GM23338 (cell line): Measurements from ENCODE around the gene NTNG1. TPM values are rescaled to one million over a fixed set of nuclear protein-coding genes. Genes with fewer than 3 reads are reported as not detected.
A peak's percentile ranks its signal among the peaks of the same experiment; 100 is the strongest.

Experiments used
- ATAC-seq: fragments of 200-7000 bp; cut with Tn5 transposase; 3 replicates; pipeline ENCODE4 v1.9.1; 2020
- DNase-seq: peaks from one replicate; pipeline ENCODE4 v3.0.0-alpha.2; 2015; ENCODE audit warnings: low spot score
- H2AFZ ChIP-seq: fragments of 200-600 bp; sonication (generic); 2 replicates; pipeline ENCODE4 v1.8.0; 2016; ENCODE audit warnings: antibody characterized with exemption, mild to moderate bottlenecking, moderate library complexity
- H3F3A ChIP-seq: fragments of 200-600 bp; sonication (generic); replicated peaks from 2 replicates; pipeline ENCODE4 v1.8.0; 2017; ENCODE audit warnings: antibody characterized with exemption, mixed run types, low read depth
- H3K27ac ChIP-seq: fragments of 200-600 bp; sonication (generic); 2 replicates; pipeline ENCODE4 v1.6.1; 2016; ENCODE audit warnings: low read depth
- H3K27me3 ChIP-seq: fragments of 200-600 bp; sonication (generic); 2 replicates; pipeline ENCODE4 v1.8.0; 2016; ENCODE audit warnings: mild to moderate bottlenecking, mixed run types, moderate library complexity; ENCODE audit not compliant: insufficient read depth
- H3K36me3 ChIP-seq: fragments of 200-600 bp; sonication (generic); 2 replicates; pipeline ENCODE4 v1.8.0; 2016; ENCODE audit warnings: mild to moderate bottlenecking; ENCODE audit not compliant: insufficient read depth
- H3K4me1 ChIP-seq: fragments of 200-600 bp; sonication (generic); 2 replicates; pipeline ENCODE4 v1.8.0; 2016; ENCODE audit warnings: mild to moderate bottlenecking, moderate library complexity; ENCODE audit not compliant: insufficient read depth
- H3K4me2 ChIP-seq: fragments of 200-600 bp; sonication (generic); 2 replicates; pipeline ENCODE4 v1.7.1; 2017; ENCODE audit warnings: mixed run types
- H3K4me3 ChIP-seq: fragments of 200-600 bp; sonication (generic); 2 replicates; pipeline ENCODE4 v1.6.1; 2016; ENCODE audit warnings: mixed run types
- H3K79me2 ChIP-seq: fragments of 200-600 bp; sonication (generic); replicated peaks from 2 replicates; pipeline ENCODE4 v1.8.0; 2017; ENCODE audit warnings: mild to moderate bottlenecking; ENCODE audit not compliant: insufficient read depth
- H3K9me2 ChIP-seq: fragments of 200-600 bp; sonication (generic); 2 replicates; pipeline ENCODE4 v1.8.0; 2017; ENCODE audit not compliant: insufficient read depth
- H4K20me1 ChIP-seq: fragments of 200-600 bp; sonication (generic); replicated peaks from 2 replicates; pipeline ENCODE4 v1.8.0; 2017; ENCODE audit warnings: mild to moderate bottlenecking; ENCODE audit not compliant: insufficient read depth
- H3K27ac Mint-ChIP-seq: 2 replicates; pipeline ENCODE4 v1.8.0; 2020; ENCODE audit warnings: inconsistent platforms, mild to moderate bottlenecking, moderate library complexity, mixed read lengths
- H3K27me3 Mint-ChIP-seq: 3 replicates; pipeline ENCODE4 v1.8.0; 2022; ENCODE audit warnings: low read depth, mild to moderate bottlenecking, moderate library complexity, mixed read lengths, inconsistent platforms; ENCODE audit not compliant: insufficient read depth, poor library complexity
- H3K36me3 Mint-ChIP-seq: 3 replicates; pipeline ENCODE4 v1.8.0; 2021; ENCODE audit warnings: low read depth, mild to moderate bottlenecking, inconsistent platforms, moderate library complexity, mixed read lengths
- H3K4me1 Mint-ChIP-seq: 3 replicates; pipeline ENCODE4 v1.8.0; 2020; ENCODE audit warnings: mild to moderate bottlenecking, inconsistent platforms, mixed read lengths
- H3K4me3 Mint-ChIP-seq: 3 replicates; pipeline ENCODE4 v1.8.0; 2021; ENCODE audit warnings: moderate library complexity, mild to moderate bottlenecking, inconsistent platforms, mixed read lengths
- H3K9me3 Mint-ChIP-seq: 3 replicates; pipeline ENCODE4 v1.8.0; 2020; ENCODE audit warnings: moderate library complexity, mild to moderate bottlenecking, inconsistent platforms, mixed read lengths
- CREB1 ChIP-seq: fragments of 250-450 bp; sonication (Bioruptor Pico); IDR thresholded peaks from 2 replicates; pipeline ENCODE4 v1.5.0; 2020; ENCODE audit warnings: low read depth, mild to moderate bottlenecking, moderate library complexity
- EZH2phosphoT487 ChIP-seq: fragments of 200-600 bp; sonication (generic); IDR thresholded peaks from one replicate; pipeline ENCODE4 v1.8.1; 2018; ENCODE audit warnings: antibody characterized with exemption; ENCODE audit not compliant: unreplicated experiment
- JUNB ChIP-seq: IDR thresholded peaks from one replicate; pipeline ENCODE4 v1.6.1; 2016; ENCODE audit warnings: antibody characterized with exemption; ENCODE audit not compliant: unreplicated experiment
- NANOG ChIP-seq: IDR thresholded peaks from 2 replicates; pipeline ENCODE4 v1.6.1; 2016; ENCODE audit warnings: antibody characterized with exemption, borderline replicate concordance
- POLR2AphosphoS5 ChIP-seq: IDR thresholded peaks from 2 replicates; pipeline ENCODE4 v1.6.1; 2016; ENCODE audit warnings: antibody characterized with exemption, low read depth
- STAT1 ChIP-seq: IDR thresholded peaks from one replicate; pipeline ENCODE4 v1.6.1; 2016; ENCODE audit warnings: antibody characterized with exemption; ENCODE audit not compliant: unreplicated experiment
- ZNF114 ChIP-seq: fragments of 250-450 bp; sonication (Bioruptor Pico); IDR thresholded peaks from 2 replicates; pipeline ENCODE4 v1.5.0; 2020; ENCODE audit warnings: mild to moderate bottlenecking, moderate library complexity
- ZNF331 ChIP-seq: fragments of 250-450 bp; sonication (Bioruptor Pico); IDR thresholded peaks from 2 replicates; pipeline ENCODE4 v1.5.0; 2020; ENCODE audit warnings: low read depth, mild to moderate bottlenecking, moderate library complexity
- polyA plus RNA-seq: library from polyadenylated mRNA; unstranded; fragments of >200 nt; fragmentation: Nextera tagmentation; extraction: Ambion mirVana; gene quantifications from 2 replicates; pipeline ENCODE4 v1.2.1, GENCODE V29; 2016
- total RNA-seq: library from RNA; depleted of rRNA; stranded (reverse); fragments of >200 nt; shearing (Covaris generic); gene quantifications from 2 replicates; pipeline ENCODE4 v1.2.3, GENCODE V29; 2014
- TF ChIP-seq, protein P1 (sequence below): fragments of 250-450 bp; sonication (Bioruptor Pico); IDR thresholded peaks from 2 replicates; pipeline ENCODE4 v1.5.0; 2020; ENCODE audit warnings: mild to moderate bottlenecking, moderate library complexity
- TF ChIP-seq, protein P2 (sequence below): IDR thresholded peaks from one replicate; pipeline ENCODE4 v1.6.1; 2018; ENCODE audit warnings: antibody characterized with exemption; ENCODE audit not compliant: unreplicated experiment
- TF ChIP-seq, protein P3 (sequence below): IDR thresholded peaks from 2 replicates; pipeline ENCODE4 v1.6.1; 2016; ENCODE audit warnings: antibody characterized with exemption
- TF ChIP-seq, protein P4 (sequence below), 2 experiments: fragments of 200-600 bp in 1 of 2; sonication (generic) in 1 of 2; conservative IDR thresholded peaks; 2 replicates each; pipeline versions ENCODE4 v1.5.1 to v1.6.1; 2016 to 2017; ENCODE audit warnings: antibody characterized with exemption in 2 of 2, low read depth in 2 of 2, mild to moderate bottlenecking in 2 of 2, moderate library complexity in 1 of 2

Gene NTNG1
- total and polyA plus RNA-seq, 2 experiments from 2014 or later, result 7.2 to 10.3 TPM

DNA sequence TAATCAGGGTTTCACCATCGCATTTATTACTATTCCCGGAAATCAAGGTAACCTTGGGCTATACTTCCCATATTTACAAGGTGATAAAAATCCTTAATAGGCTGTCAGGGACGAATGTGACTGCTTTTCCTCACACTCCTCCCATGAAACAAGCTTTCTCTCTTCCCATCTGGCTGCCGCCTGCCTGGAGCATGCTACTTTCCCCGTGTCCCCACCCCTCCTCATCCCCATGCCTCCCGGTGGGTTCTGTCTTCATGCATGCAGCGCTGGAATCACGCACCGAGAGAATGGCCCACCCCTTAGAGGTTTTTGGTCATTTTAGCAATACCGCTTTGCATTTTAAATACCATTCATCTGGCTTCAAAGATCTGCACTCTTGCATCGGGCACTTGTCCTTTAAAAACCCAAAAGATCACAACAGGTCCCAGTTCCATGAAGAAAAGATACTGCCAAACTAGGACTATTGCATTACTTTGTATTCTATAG lies 339.1 kb downstream of the NTNG1 start (continued):
- TF ChIP-seq, protein P1, sequence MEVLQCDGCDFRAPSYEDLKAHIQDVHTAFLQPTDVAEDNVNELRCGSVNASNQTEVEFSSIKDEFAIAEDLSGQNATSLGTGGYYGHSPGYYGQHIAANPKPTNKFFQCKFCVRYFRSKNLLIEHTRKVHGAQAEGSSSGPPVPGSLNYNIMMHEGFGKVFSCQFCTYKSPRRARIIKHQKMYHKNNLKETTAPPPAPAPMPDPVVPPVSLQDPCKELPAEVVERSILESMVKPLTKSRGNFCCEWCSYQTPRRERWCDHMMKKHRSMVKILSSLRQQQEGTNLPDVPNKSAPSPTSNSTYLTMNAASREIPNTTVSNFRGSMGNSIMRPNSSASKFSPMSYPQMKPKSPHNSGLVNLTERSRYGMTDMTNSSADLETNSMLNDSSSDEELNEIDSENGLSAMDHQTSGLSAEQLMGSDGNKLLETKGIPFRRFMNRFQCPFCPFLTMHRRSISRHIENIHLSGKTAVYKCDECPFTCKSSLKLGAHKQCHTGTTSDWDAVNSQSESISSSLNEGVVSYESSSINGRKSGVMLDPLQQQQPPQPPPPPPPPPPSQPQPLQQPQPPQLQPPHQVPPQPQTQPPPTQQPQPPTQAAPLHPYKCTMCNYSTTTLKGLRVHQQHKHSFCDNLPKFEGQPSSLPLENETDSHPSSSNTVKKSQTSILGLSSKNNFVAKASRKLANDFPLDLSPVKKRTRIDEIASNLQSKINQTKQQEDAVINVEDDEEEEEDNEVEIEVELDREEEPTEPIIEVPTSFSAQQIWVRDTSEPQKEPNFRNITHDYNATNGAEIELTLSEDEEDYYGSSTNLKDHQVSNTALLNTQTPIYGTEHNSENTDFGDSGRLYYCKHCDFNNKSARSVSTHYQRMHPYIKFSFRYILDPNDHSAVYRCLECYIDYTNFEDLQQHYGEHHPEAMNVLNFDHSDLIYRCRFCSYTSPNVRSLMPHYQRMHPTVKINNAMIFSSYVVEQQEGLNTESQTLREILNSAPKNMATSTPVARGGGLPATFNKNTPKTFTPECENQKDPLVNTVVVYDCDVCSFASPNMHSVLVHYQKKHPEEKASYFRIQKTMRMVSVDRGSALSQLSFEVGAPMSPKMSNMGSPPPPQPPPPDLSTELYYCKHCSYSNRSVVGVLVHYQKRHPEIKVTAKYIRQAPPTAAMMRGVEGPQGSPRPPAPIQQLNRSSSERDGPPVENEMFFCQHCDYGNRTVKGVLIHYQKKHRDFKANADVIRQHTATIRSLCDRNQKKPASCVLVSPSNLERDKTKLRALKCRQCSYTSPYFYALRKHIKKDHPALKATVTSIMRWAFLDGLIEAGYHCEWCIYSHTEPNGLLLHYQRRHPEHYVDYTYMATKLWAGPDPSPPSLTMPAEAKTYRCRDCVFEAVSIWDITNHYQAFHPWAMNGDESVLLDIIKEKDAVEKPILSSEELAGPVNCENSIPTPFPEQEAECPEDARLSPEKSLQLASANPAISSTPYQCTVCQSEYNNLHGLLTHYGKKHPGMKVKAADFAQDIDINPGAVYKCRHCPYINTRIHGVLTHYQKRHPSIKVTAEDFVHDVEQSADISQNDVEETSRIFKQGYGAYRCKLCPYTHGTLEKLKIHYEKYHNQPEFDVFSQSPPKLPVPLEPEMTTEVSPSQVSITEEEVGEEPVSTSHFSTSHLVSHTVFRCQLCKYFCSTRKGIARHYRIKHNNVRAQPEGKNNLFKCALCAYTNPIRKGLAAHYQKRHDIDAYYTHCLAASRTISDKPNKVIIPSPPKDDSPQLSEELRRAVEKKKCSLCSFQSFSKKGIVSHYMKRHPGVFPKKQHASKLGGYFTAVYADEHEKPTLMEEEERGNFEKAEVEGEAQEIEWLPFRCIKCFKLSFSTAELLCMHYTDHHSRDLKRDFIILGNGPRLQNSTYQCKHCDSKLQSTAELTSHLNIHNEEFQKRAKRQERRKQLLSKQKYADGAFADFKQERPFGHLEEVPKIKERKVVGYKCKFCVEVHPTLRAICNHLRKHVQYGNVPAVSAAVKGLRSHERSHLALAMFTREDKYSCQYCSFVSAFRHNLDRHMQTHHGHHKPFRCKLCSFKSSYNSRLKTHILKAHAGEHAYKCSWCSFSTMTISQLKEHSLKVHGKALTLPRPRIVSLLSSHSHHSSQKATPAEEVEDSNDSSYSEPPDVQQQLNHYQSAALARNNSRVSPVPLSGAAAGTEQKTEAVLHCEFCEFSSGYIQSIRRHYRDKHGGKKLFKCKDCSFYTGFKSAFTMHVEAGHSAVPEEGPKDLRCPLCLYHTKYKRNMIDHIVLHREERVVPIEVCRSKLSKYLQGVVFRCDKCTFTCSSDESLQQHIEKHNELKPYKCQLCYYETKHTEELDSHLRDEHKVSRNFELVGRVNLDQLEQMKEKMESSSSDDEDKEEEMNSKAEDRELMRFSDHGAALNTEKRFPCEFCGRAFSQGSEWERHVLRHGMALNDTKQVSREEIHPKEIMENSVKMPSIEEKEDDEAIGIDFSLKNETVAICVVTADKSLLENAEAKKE, result no peak

DNA sequence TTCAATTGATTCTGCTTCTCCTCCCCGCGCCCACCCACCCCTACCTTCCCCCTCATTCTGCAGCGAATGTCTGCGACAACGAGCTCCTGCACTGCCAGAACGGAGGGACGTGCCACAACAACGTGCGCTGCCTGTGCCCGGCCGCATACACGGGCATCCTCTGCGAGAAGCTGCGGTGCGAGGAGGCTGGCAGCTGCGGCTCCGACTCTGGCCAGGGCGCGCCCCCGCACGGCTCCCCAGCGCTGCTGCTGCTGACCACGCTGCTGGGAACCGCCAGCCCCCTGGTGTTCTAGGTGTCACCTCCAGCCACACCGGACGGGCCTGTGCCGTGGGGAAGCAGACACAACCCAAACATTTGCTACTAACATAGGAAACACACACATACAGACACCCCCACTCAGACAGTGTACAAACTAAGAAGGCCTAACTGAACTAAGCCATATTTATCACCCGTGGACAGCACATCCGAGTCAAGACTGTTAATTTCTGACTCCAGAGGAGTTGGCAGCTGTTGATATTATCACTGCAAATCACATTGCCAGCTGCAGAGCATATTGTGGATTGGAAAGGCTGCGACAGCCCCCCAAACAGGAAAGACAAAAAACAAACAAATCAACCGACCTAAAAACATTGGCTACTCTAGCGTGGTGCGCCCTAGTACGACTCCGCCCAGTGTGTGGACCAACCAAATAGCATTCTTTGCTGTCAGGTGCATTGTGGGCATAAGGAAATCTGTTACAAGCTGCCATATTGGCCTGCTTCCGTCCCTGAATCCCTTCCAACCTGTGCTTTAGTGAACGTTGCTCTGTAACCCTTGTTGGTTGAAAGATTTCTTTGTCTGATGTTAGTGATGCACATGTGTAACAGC lies 339.9 kb downstream of the NTNG1 start:
- Histone ChIP-seq H3K4me3 (no peak overlapping the region), H3K9me2 (peaks cover 6% of the 10 kb centered on the region; the same call in 1 of the 2 replicates), H2AFZ (peak overlapping the region; percentile 53; the same call in 1 of the 2 replicates), H4K20me1 (no peaks in the 10 kb centered on the region), H3K36me3 (no peaks in the 10 kb centered on the region), H3F3A (no peaks in the 10 kb centered on the region), H3K4me1 (no peaks in the 10 kb centered on the region), H3K79me2 (no peaks in the 10 kb centered on the region), H3K4me2 (no peak overlapping the region), H3K27ac (no peak overlapping the region), H3K27me3 (no peaks in the 10 kb centered on the region)
- Mint-ChIP-seq H3K27me3 (no peaks in the 10 kb centered on the region), H3K27ac (no peak overlapping the region), H3K4me3 (no peak overlapping the region), H3K4me1 (peaks cover under 1% of the 10 kb centered on the region; the same call in 1 of the 3 replicates), H3K36me3 (no peaks in the 10 kb centered on the region), H3K9me3 (no peaks in the 10 kb centered on the region)
- ATAC-seq (peak; percentile 57), DNase-seq (no peak)
- TF ChIP-seq STAT1 (no peak), ZNF114 (CRISPR knock-in tag) (no peak), EZH2phosphoT487 (no peak), ZNF331 (CRISPR knock-in tag) (no peak), NANOG (no peak), JUNB (no peak), CREB1 (CRISPR knock-in tag) (no peak), POLR2AphosphoS5 (no peak)
- TF ChIP-seq, protein P2, sequence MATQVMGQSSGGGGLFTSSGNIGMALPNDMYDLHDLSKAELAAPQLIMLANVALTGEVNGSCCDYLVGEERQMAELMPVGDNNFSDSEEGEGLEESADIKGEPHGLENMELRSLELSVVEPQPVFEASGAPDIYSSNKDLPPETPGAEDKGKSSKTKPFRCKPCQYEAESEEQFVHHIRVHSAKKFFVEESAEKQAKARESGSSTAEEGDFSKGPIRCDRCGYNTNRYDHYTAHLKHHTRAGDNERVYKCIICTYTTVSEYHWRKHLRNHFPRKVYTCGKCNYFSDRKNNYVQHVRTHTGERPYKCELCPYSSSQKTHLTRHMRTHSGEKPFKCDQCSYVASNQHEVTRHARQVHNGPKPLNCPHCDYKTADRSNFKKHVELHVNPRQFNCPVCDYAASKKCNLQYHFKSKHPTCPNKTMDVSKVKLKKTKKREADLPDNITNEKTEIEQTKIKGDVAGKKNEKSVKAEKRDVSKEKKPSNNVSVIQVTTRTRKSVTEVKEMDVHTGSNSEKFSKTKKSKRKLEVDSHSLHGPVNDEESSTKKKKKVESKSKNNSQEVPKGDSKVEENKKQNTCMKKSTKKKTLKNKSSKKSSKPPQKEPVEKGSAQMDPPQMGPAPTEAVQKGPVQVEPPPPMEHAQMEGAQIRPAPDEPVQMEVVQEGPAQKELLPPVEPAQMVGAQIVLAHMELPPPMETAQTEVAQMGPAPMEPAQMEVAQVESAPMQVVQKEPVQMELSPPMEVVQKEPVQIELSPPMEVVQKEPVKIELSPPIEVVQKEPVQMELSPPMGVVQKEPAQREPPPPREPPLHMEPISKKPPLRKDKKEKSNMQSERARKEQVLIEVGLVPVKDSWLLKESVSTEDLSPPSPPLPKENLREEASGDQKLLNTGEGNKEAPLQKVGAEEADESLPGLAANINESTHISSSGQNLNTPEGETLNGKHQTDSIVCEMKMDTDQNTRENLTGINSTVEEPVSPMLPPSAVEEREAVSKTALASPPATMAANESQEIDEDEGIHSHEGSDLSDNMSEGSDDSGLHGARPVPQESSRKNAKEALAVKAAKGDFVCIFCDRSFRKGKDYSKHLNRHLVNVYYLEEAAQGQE, result no peak
- TF ChIP-seq, protein P3, sequence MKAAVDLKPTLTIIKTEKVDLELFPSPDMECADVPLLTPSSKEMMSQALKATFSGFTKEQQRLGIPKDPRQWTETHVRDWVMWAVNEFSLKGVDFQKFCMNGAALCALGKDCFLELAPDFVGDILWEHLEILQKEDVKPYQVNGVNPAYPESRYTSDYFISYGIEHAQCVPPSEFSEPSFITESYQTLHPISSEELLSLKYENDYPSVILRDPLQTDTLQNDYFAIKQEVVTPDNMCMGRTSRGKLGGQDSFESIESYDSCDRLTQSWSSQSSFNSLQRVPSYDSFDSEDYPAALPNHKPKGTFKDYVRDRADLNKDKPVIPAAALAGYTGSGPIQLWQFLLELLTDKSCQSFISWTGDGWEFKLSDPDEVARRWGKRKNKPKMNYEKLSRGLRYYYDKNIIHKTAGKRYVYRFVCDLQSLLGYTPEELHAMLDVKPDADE, result no peak
- TF ChIP-seq, protein P4, sequence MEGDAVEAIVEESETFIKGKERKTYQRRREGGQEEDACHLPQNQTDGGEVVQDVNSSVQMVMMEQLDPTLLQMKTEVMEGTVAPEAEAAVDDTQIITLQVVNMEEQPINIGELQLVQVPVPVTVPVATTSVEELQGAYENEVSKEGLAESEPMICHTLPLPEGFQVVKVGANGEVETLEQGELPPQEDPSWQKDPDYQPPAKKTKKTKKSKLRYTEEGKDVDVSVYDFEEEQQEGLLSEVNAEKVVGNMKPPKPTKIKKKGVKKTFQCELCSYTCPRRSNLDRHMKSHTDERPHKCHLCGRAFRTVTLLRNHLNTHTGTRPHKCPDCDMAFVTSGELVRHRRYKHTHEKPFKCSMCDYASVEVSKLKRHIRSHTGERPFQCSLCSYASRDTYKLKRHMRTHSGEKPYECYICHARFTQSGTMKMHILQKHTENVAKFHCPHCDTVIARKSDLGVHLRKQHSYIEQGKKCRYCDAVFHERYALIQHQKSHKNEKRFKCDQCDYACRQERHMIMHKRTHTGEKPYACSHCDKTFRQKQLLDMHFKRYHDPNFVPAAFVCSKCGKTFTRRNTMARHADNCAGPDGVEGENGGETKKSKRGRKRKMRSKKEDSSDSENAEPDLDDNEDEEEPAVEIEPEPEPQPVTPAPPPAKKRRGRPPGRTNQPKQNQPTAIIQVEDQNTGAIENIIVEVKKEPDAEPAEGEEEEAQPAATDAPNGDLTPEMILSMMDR (conservative IDR thresholded peaks at IDR 0.05; ENCODE audit: low read depth in 2 of 2), result no peak
